Type B pancreatic cell (in vitro differentiated cells): ENCODE results near the gene KCNN2. TPM values are rescaled to one million over a fixed set of nuclear protein-coding genes. Genes with fewer than 3 reads are reported as not detected.

ENCODE experiments used
- DNase-seq: peaks from one replicate; pipeline ENCODE4 v3.0.0; 2021; ENCODE audit warnings: mixed read lengths; ENCODE audit not compliant: unreplicated experiment; ENCODE audit errors: extremely low spot score
- H3K27ac Mint-ChIP-seq: 2 replicates; pipeline ENCODE4 v1.8.0; 2021; ENCODE audit warnings: mild to moderate bottlenecking, mixed read lengths
- H3K27me3 Mint-ChIP-seq: 2 replicates; pipeline ENCODE4 v1.8.0; 2021; ENCODE audit warnings: mixed read lengths
- H3K36me3 Mint-ChIP-seq: 2 replicates; pipeline ENCODE4 v1.8.0; 2021; ENCODE audit warnings: mixed read lengths
- H3K4me1 Mint-ChIP-seq: one replicate; pipeline ENCODE4 v1.8.0; 2021; ENCODE audit warnings: mixed read lengths; ENCODE audit not compliant: unreplicated experiment
- H3K4me3 Mint-ChIP-seq: 2 replicates; pipeline ENCODE4 v1.8.0; 2021; ENCODE audit warnings: mild to moderate bottlenecking, mixed read lengths
- H3K9me3 Mint-ChIP-seq: 2 replicates; pipeline ENCODE4 v1.8.0; 2021; ENCODE audit warnings: mixed read lengths
- CTCF ChIP-seq: fragments of 200-600 bp; sonication (generic); conservative IDR thresholded peaks from 2 replicates; pipeline ENCODE4 v1.5.0; 2021; ENCODE audit warnings: antibody characterized with exemption, mild to moderate bottlenecking
- total RNA-seq: library from RNA; stranded (reverse); gene quantifications from 2 replicates; pipeline ENCODE4 v1.2.1, GENCODE V29; 2021; ENCODE audit warnings: low replicate concordance

KCNN2 gene
- total RNA-seq, 1 donor from 2014 or later: 12.5 TPM

- H3K4me3 Mint-ChIP-seq: no peak overlapping the region
- H3K9me3 Mint-ChIP-seq: peaks cover 10% of the 10 kb centered on the region
- H3K27ac Mint-ChIP-seq: no peak overlapping the region
- no peaks in the 10 kb centered on the region for H3K4me1 Mint-ChIP-seq
- no peaks in the 10 kb centered on the region for H3K36me3 Mint-ChIP-seq
- no peak for DNase-seq
- no peak for TF ChIP-seq CTCF
- no peaks in the 10 kb centered on the region for H3K27me3 Mint-ChIP-seq
Observed at GRCh38 chr5:114402206-114402605, 40.3 kb downstream of the KCNN2 start.

- DNase-seq: no peak
- Mint-ChIP-seq H3K4me3 (no peak overlapping the region), H3K36me3 (no peaks in the 10 kb centered on the region), H3K4me1 (no peaks in the 10 kb centered on the region), H3K27ac (no peak overlapping the region), H3K9me3 (no peaks in the 10 kb centered on the region), H3K27me3 (no peaks in the 10 kb centered on the region)
- no peak for TF ChIP-seq CTCF
Observed at GRCh38 chr5:114407783-114408182, 45.9 kb downstream of the KCNN2 start.

- Mint-ChIP-seq H3K4me3 (no peak overlapping the region), H3K4me1 (no peaks in the 10 kb centered on the region), H3K36me3 (no peaks in the 10 kb centered on the region), H3K9me3 (no peaks in the 10 kb centered on the region), H3K27ac (no peak overlapping the region), H3K27me3 (no peaks in the 10 kb centered on the region)
- TF ChIP-seq CTCF: no peak
- DNase-seq: no peak
Observed at GRCh38 chr5:114408847-114409246, 47.0 kb downstream of the KCNN2 start.

GRCh38 chr5:114411380-114411931 lies 49.6 kb downstream of the KCNN2 start:
- Mint-ChIP-seq H3K4me3 (no peak overlapping the region), H3K9me3 (no peaks in the 10 kb centered on the region), H3K36me3 (no peaks in the 10 kb centered on the region), H3K27me3 (no peaks in the 10 kb centered on the region), H3K27ac (no peak overlapping the region), H3K4me1 (no peaks in the 10 kb centered on the region)
- no peak for TF ChIP-seq CTCF
- DNase-seq: no peak

GRCh38 chr5:114412510-114413171 lies 50.8 kb downstream of the KCNN2 start:
- no peaks in the 10 kb centered on the region for H3K9me3 Mint-ChIP-seq
- DNase-seq: no peak
- H3K4me1 Mint-ChIP-seq: no peaks in the 10 kb centered on the region
- TF ChIP-seq CTCF: no peak
- peak overlapping the region; percentile 34 for H3K27ac Mint-ChIP-seq
- H3K27me3 Mint-ChIP-seq: no peaks in the 10 kb centered on the region
- no peak overlapping the region for H3K4me3 Mint-ChIP-seq
- H3K36me3 Mint-ChIP-seq: no peaks in the 10 kb centered on the region
